ENCODE results near the gene SERINC2. TPM values are rescaled to one million over a fixed set of nuclear protein-coding genes. Genes with fewer than 3 reads are reported as not detected.

The SERINC2 gene
- total and polyA plus RNA-seq, 2 of the 8 experiments (the other 6 are each of a cell fraction or from before 2014, with no cell fraction given), result 31.4 to 60.0 TPM

GRCh38 chr1:31412205-31412604 is 808 bp upstream of the SERINC2 start (continued):
- TF ChIP-seq CHD2 (IDR thresholded peaks at IDR 0.05; ENCODE audit: low read length) (no peak), SAP30 (IDR thresholded peaks at IDR 0.05; ENCODE audit: insufficient read depth, insufficient replicate concordance, low read length) (no peak), JUN (IDR thresholded peaks at IDR 0.05; ENCODE audit: low read depth, low read length) (no peak), EGR1 (IDR thresholded peaks at IDR 0.05; ENCODE audit: borderline replicate concordance, low read depth, low read length) (no peak), JUND (IDR thresholded peaks at IDR 0.05; ENCODE audit: low read length) (no peak), SP4 (IDR thresholded peaks at IDR 0.05; ENCODE audit: low read length) (no peak), TEAD4 (IDR thresholded peaks at IDR 0.05; ENCODE audit: low read depth, low read length) (no peak), MAX (IDR thresholded peaks at IDR 0.05) (no peak)
